ENCODE measurements around the gene INSR.

DNA sequence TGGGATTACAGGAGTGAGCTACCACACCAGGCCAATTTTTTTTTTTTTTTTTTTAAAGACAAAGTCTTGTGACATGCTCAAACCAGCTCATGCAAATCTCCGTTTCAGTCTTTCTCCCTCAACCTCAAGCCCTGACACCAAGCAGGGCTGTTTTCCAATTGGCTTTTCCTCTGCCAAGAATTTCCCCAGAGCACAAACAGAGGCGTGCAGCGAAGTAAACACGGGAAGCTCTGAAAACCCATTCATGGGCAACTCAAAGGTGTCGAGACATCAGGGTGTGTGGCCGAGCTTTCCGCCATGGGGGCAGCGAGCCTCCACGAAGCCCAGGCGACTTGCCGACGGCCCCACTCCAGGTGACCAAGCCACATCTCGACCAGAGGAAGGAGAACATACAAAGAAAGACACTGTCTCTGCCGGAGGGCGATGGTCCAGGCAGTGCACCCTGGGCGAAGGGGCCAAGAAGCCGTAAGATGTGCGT lies 70.0 kb downstream of the INSR start:
- TF ChIP-seq POLR2A (IDR thresholded peaks at IDR 0.05; ENCODE audit: low read depth, low read length) = no peak
- no peak for TF ChIP-seq CTCF (IDR thresholded peaks at IDR 0.05; ENCODE audit: extremely low read depth in 1 of 2, insufficient read depth in 1 of 2, low read depth in 1 of 2, low read length in 2 of 2)
- no peak for TF ChIP-seq POLR2AphosphoS5 (IDR thresholded peaks at IDR 0.05; ENCODE audit: insufficient read depth, low read depth, low read length)
- no peak for TF ChIP-seq GATA2 (IDR thresholded peaks at IDR 0.05; ENCODE audit: insufficient read depth, insufficient read length, low read depth, low read length)
- no peak for TF ChIP-seq JUN (IDR thresholded peaks at IDR 0.05; ENCODE audit: borderline replicate concordance, insufficient read depth, insufficient read length, low read depth)
- no peak for TF ChIP-seq MAX (IDR thresholded peaks at IDR 0.05; ENCODE audit: insufficient read depth, insufficient read length)
- TF ChIP-seq MYC (IDR thresholded peaks at IDR 0.05; ENCODE audit: low read depth, low read length) = no peak
- no peak for TF ChIP-seq EZH2 (IDR thresholded peaks at IDR 0.05; ENCODE audit: borderline replicate concordance, low read depth, low read length, severe bottlenecking)

Measured in endothelial cell of umbilical vein (primary cell).